HCT116 (cell line): ENCODE measurements around the gene IGFBP1. TPM values are rescaled to one million over a fixed set of nuclear protein-coding genes. Genes with fewer than 3 reads are reported as not detected.

Experiments used
- ATAC-seq: fragments of 200-7000 bp; cut with Tn5 transposase; 2 replicates; pipeline ENCODE4 v1.9.1; 2020; ENCODE audit warnings: mild to moderate bottlenecking, moderate library complexity
- BruUV-seq: library from RNA; stranded (reverse); fragments of 400-500 nt; replicated peaks from 2 replicates; lab custom pipeline; 2021; lab: Mats Ljungman, UMichigan
- CTCF ChIA-PET: fragments of 300-600 bp; sonication (Branson Sonifier 250); formaldehyde crosslinking; loops from one replicate; lab custom pipeline; 2021; ENCODE audit warnings: antibody characterized with exemption; lab: Charles Lee
- POLR2A ChIA-PET: fragments of 300-600, 350-600 bp; sonication (Branson Sonifier 250); formaldehyde crosslinking; loops from one replicate; lab custom pipeline; 2021; ENCODE audit warnings: antibody characterized with exemption; lab: Charles Lee
- RAD21 ChIA-PET, 2 experiments: fragments of 300-600 bp; sonication (Branson Sonifier 250); formaldehyde crosslinking; loops; one replicate each; lab custom pipeline; 2023; ENCODE audit warnings: low total read pairs in 2 of 2; ENCODE audit not compliant: uncharacterized antibody in 2 of 2, unreplicated experiment in 2 of 2, low non-redundant PET in 1 of 2; lab: Charles Lee
- DNase-seq: peaks from one replicate; pipeline ENCODE4 v3.0.0-alpha.2; 2010; ENCODE audit warnings: low read depth, low spot score
- H2AFZ ChIP-seq: fragments of 200-600 bp; shearing (Covaris generic), sonication (generic); 2 replicates; pipeline ENCODE4 v1.6.1; 2017; ENCODE audit warnings: low read depth, mixed run types, mixed read lengths, antibody characterized with exemption, low read length; ENCODE audit not compliant: poor library complexity, severe bottlenecking
- H3K27ac ChIP-seq: 2 replicates; pipeline ENCODE4 v1.5.1; 2012; ENCODE audit warnings: low read depth, low read length
- H3K27me3 ChIP-seq: fragments of 200-600 bp; sonication (generic); 2 replicates; pipeline ENCODE4 v1.6.1; 2016; ENCODE audit warnings: mixed run types, low read length, mixed read lengths; ENCODE audit not compliant: insufficient read depth
- H3K36me3 ChIP-seq, 2 experiments: fragments of 200-500 bp in 1 of 2; fragments of 200-600 bp in 1 of 2; sonication (Bioruptor generic) in 1 of 2; sonication (generic) in 1 of 2; 2 replicates each; pipeline versions ENCODE4 v1.5.1 to v1.6.1; 2014 to 2016; ENCODE audit warnings: low read length in 2 of 2, inconsistent platforms in 1 of 2, mixed read lengths in 1 of 2, mixed run types in 1 of 2; ENCODE audit not compliant: insufficient read depth in 2 of 2, control insufficient read depth in 1 of 2
- H3K4me1 ChIP-seq, 2 experiments: fragments of 200-600 bp in 1 of 2; sonication (generic) in 1 of 2; 2 replicates each; pipeline versions ENCODE4 v1.5.1 to v1.6.1; 2012 to 2017; ENCODE audit warnings: low read length in 2 of 2, inconsistent platforms in 1 of 2, mild to moderate bottlenecking in 1 of 2, mixed read lengths in 1 of 2, mixed run types in 1 of 2, moderate library complexity in 1 of 2; ENCODE audit not compliant: insufficient read depth in 2 of 2, control insufficient read depth in 1 of 2
- H3K4me2 ChIP-seq: fragments of 200-600 bp; sonication (generic); 2 replicates; pipeline ENCODE4 v1.6.1; 2017; ENCODE audit warnings: mixed run types, low read length, mixed read lengths
- H3K4me3 ChIP-seq, 2 experiments: fragments of 200-600 bp in 1 of 2; sonication (generic) in 1 of 2; replicated peaks in 1 of 2; 2 replicates each; pipeline ENCODE4 v1.5.1; 2011 to 2016; ENCODE audit warnings: low read length in 2 of 2, control low read depth in 1 of 2, low read depth in 1 of 2, mild to moderate bottlenecking in 1 of 2, mixed read lengths in 1 of 2, mixed run types in 1 of 2
- H3K79me2 ChIP-seq: fragments of 200-600 bp; sonication (generic); 2 replicates; pipeline ENCODE4 v1.6.1; 2017; ENCODE audit warnings: mild to moderate bottlenecking, mixed run types, low read length, moderate library complexity, mixed read lengths; ENCODE audit not compliant: insufficient read depth
- H3K9ac ChIP-seq: fragments of 200-600 bp; sonication (generic); 2 replicates; pipeline ENCODE4 v1.6.1; 2016; ENCODE audit warnings: low read length, mixed read lengths
- H3K9me2 ChIP-seq: fragments of 200-600 bp; sonication (generic), shearing (Covaris generic); 2 replicates; pipeline ENCODE4 v1.6.1; 2017; ENCODE audit warnings: mixed run types, mild to moderate bottlenecking, moderate library complexity; ENCODE audit not compliant: insufficient read depth
- H3K9me3 ChIP-seq, 2 experiments: fragments of 200-500 bp in 1 of 2; fragments of 200-600 bp in 1 of 2; sonication (Bioruptor generic) in 1 of 2; sonication (generic) in 1 of 2; 2 replicates each; pipeline ENCODE4 v1.6.1; 2014 to 2017; ENCODE audit warnings: low read length in 2 of 2, mixed read lengths in 2 of 2, inconsistent platforms in 1 of 2, low read depth in 1 of 2, mild to moderate bottlenecking in 1 of 2, mixed run types in 1 of 2, moderate library complexity in 1 of 2; ENCODE audit not compliant: control insufficient read depth in 1 of 2, insufficient read depth in 1 of 2
- H4K20me1 ChIP-seq: fragments of 200-600 bp; sonication (generic), shearing (Covaris generic); 2 replicates; pipeline ENCODE4 v1.6.1; 2017; ENCODE audit warnings: mixed run types, mild to moderate bottlenecking, moderate library complexity; ENCODE audit not compliant: insufficient read depth
- POLR2A ChIP-seq: IDR thresholded peaks from 2 replicates; pipeline ENCODE4 v1.7.0; 2011; ENCODE audit warnings: borderline replicate concordance; ENCODE audit not compliant: insufficient read depth, insufficient read length; ENCODE audit errors: extremely low read depth
- POLR2AphosphoS5 ChIP-seq: IDR thresholded peaks from 2 replicates; pipeline ENCODE4 v1.6.1; 2011; ENCODE audit warnings: mild to moderate bottlenecking, low read depth, low read length, moderate library complexity
- SIN3A ChIP-seq: IDR thresholded peaks from 2 replicates; pipeline ENCODE4 v1.6.1; 2012; ENCODE audit warnings: low read depth
- TCF7L2 ChIP-seq: IDR thresholded peaks from 2 replicates; pipeline ENCODE4 v1.7.0; 2011; ENCODE audit warnings: borderline replicate concordance, inconsistent platforms; ENCODE audit not compliant: insufficient read depth, insufficient read length; ENCODE audit errors: extremely low read depth
- intact Hi-C: fragments of 100-400 bp; cut with micrococcal nuclease; formaldehyde crosslinking; loops from 2 replicates; pipeline ENCODE4 v1.10.0; 2022
- total RNA-seq: library from RNA; stranded (reverse); gene quantifications from one replicate; pipeline ENCODE4 v1.2.1, GENCODE V29; 2021; ENCODE audit not compliant: unreplicated experiment
- TF ChIP-seq, protein P1 (sequence below): IDR thresholded peaks from 2 replicates; pipeline ENCODE4 v1.6.1; 2012
- TF ChIP-seq, protein P2 (sequence below): IDR thresholded peaks from 2 replicates; pipeline ENCODE4 v1.6.1; 2012
- TF ChIP-seq, protein P3 (sequence below), 3 experiments: fragments of 200-600 bp in 1 of 3; sonication (generic) in 1 of 3; IDR thresholded peaks in 2 of 3; conservative IDR thresholded peaks in 1 of 3; 2 replicates each; pipeline ENCODE4 v1.5.1; 2012 to 2017; ENCODE audit warnings: low read depth in 2 of 3, low read length in 2 of 3, antibody characterized with exemption in 1 of 3, borderline replicate concordance in 1 of 3, control low read depth in 1 of 3, mild to moderate bottlenecking in 1 of 3, mixed read lengths in 1 of 3, mixed run types in 1 of 3, moderate library complexity in 1 of 3; ENCODE audit not compliant: insufficient read depth in 1 of 3

IGFBP1 gene
- total RNA-seq, 1 experiment from 2014 or later, result 0.20 TPM

DNA sequence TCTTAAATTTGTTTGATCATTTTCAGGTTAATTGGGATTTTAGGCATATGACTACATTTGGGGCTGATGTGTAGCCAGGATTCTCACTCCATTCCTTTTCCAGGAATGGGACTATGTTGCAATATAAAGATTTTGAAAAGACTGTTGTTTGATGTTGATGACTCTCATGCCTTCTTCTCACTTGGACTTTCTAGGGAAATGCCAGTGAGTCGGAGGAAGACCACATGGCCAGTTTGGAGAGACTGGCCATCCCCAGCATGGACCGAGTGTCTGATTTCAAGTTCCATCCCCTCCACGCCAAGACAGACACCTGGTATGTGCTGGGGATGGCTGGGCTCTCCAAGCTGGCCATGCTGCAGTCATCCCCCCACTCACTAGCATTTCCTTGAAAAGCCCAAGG, 27.3 kb downstream of the IGFBP1 start (continued):
- TF ChIP-seq, protein P1, sequence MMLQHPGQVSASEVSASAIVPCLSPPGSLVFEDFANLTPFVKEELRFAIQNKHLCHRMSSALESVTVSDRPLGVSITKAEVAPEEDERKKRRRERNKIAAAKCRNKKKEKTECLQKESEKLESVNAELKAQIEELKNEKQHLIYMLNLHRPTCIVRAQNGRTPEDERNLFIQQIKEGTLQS, result no peak
- TF ChIP-seq POLR2A, result no peak
- no peak for TF ChIP-seq SIN3A
- TF ChIP-seq POLR2AphosphoS5, result no peak
- TF ChIP-seq TCF7L2, result no peak
- TF ChIP-seq, protein P2, sequence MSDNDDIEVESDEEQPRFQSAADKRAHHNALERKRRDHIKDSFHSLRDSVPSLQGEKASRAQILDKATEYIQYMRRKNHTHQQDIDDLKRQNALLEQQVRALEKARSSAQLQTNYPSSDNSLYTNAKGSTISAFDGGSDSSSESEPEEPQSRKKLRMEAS, result no peak
- TF ChIP-seq, protein P3, sequence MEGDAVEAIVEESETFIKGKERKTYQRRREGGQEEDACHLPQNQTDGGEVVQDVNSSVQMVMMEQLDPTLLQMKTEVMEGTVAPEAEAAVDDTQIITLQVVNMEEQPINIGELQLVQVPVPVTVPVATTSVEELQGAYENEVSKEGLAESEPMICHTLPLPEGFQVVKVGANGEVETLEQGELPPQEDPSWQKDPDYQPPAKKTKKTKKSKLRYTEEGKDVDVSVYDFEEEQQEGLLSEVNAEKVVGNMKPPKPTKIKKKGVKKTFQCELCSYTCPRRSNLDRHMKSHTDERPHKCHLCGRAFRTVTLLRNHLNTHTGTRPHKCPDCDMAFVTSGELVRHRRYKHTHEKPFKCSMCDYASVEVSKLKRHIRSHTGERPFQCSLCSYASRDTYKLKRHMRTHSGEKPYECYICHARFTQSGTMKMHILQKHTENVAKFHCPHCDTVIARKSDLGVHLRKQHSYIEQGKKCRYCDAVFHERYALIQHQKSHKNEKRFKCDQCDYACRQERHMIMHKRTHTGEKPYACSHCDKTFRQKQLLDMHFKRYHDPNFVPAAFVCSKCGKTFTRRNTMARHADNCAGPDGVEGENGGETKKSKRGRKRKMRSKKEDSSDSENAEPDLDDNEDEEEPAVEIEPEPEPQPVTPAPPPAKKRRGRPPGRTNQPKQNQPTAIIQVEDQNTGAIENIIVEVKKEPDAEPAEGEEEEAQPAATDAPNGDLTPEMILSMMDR (IDR thresholded peaks at IDR 0.05 in 2 of 3, conservative IDR thresholded peaks at IDR 0.05 in 1 of 3; ENCODE audit: borderline replicate concordance in 1 of 3, insufficient read depth in 1 of 3, low read depth in 2 of 3, low read length in 2 of 3), result no peak

DNA sequence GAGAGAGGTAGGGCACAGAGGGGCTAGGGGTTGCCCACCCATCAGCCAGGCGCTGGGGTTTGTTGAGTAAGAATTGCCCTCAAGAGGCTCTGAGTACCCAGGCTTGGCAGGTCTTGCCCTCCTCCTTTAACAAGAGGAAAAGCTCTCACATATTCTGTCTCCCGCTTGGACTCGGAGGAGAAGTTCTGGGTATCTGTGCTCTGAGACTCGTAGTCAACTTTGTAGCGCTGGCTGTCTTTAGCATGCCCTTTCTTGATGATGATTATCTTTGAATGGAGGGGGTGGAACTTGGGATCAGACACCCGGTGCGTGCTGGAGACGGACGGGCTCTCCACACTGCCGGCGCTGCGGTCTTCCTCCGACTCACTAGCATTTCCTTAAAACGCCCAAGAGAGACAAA, 28.8 kb downstream of the IGFBP1 start:
- intact Hi-C loops, result loop anchor here (1.0 kb wide), 2 partner anchors 435 to 1263 kb away; no protein-coding TSS in a partner anchor
- Histone ChIP-seq H3K27ac (no peak overlapping the region), H4K20me1 (no peaks in the 10 kb centered on the region), H3K36me3 (no peaks in the 10 kb centered on the region), H3K4me2 (no peak overlapping the region), H3K9ac (no peak overlapping the region), H3K4me3 (no peak overlapping the region), H3K79me2 (no peaks in the 10 kb centered on the region), H3K4me1 (peaks cover 3 to 24% of the 10 kb centered on the region in 2 experiments; a peak in 2 of 4 replicates), H3K9me3 (no peaks in the 10 kb centered on the region), H3K27me3 (peaks cover 8% of the 10 kb centered on the region; the same call in 1 of the 2 replicates), H2AFZ (no peak overlapping the region), H3K9me2 (no peaks in the 10 kb centered on the region)
- ChIA-PET CTCF (interaction anchor here (0.7 to 1.4 kb wide), 7 partner anchors 24 to 1337 kb away, joined by 3 to 12 read pairs (median 3); no protein-coding TSS in a partner anchor), POLR2A (no interaction called here), RAD21 (no interaction called here)
- no peak for DNase-seq
- no peak for TF ChIP-seq SIN3A
- no TSS peak for BruUV-seq
- ATAC-seq, result no peak
